Measurements from ENCODE around the gene COX11.

Gene COX11

GRCh38 chr17:54956791-54957190 lies 11.7 kb downstream of the COX11 start:
- DNase-seq: no peak

DNA sequence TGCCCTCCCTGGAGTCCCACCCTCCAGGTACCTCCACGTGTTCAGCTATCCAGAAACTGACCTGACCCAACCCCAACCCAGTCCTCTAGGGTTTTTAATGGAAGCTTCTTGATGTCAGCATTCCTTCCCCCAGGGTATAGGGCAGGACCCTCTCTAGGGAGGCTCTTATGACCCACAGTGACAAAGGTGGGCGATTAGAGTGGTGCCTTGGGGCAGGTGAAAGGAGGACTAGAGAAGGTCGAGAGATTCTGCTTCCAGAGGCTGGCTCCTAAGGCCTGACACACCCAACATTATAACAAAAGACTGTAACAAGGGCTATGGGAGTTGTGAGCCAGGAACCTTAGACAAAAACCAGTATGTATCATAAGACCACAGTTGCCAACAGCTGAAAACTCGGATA lies 17.2 kb downstream of the COX11 start:
- no peak for DNase-seq

DNA sequence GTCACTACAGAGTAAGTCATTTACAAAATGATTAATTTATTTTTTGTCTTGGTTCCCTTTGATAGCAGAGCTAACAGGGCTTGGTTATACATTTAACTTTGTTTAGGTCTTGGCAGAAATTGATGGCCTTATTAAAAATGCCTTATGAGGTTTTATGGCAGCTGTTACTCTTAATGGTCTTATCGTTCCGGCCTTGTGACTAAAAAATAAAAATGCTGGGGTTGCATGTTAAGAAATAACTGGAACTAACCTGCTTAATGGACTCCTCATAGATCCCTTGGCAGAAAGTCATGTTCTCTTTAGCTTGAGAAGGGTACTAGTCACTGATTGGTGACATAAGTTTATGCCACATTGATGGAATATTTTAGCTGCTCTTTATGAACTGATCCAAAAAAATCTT lies 18.3 kb downstream of the COX11 start:
- DNase-seq: no peak

DNA sequence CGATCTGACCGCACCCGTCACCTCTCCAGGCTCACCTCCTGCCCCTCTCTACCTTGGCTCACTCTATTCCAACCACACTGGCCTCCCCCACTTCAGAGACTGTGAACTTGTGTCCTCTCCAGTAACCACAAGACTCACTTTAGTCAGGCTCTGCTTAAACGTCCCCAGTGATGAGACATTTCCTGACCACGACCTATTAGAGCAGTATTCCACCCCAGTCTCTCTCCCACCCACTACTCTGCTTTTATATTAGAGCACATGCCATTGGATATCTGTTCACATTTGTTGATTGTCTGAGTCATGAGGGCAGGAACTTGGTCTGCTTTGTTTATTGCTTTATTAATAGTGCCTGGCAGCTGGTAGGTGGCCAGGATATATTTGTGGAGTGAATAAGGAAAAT lies 20.1 kb downstream of the COX11 start:
- no peak for DNase-seq

DNA sequence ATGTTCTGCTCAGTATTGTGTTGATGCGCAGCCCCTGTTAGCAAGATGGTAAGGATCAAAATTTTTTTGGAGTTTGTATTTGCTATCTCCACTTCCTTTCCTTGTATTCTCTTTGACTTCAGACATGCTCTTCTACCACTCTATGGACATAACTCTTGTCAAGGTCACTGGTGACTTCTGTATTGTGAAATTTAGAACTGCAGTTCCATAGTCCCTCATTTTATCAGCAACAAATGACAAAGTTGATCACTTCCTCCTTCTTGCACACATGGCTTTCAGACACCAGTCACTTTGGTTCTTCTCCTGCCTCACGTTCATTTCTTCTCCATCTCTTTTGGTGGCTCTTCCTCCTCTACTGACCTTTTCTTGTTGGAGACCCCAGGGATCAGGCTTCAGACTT lies 21.1 kb downstream of the COX11 start:
- DNase-seq: no peak

GRCh38 chr17:54945671-54946070 lies 22.8 kb downstream of the COX11 start:
- no peak for DNase-seq

GRCh38 chr17:54945231-54945630 lies 23.2 kb downstream of the COX11 start:
- DNase-seq: no peak

DNA sequence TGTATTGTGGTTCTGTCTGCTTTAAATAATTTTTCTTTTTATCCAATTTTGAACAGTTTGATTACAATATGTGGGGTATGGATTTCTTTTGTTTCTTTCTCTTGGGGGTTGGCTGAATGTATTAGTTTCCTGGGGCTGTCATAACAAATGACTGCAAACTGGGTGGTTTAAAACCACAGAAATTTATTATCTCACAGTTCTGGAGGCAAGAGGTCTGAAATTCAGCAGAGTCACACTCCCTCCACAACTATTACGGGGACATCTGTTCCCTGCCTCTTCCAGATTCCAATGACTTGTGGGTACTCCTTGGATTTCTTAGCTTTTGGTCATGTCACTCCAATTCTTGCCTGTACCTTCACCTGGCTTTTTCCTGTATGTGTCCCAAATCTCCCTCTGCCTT lies 23.7 kb downstream of the COX11 start:
- DNase-seq: no peak

- DNase-seq: no peak
These were observed 27.2 kb downstream of the COX11 start for GRCh38 chr17:54941285-54941684.

- no peak for DNase-seq
These were observed 31.0 kb downstream of the COX11 start for GRCh38 chr17:54937426-54937825.

DNA sequence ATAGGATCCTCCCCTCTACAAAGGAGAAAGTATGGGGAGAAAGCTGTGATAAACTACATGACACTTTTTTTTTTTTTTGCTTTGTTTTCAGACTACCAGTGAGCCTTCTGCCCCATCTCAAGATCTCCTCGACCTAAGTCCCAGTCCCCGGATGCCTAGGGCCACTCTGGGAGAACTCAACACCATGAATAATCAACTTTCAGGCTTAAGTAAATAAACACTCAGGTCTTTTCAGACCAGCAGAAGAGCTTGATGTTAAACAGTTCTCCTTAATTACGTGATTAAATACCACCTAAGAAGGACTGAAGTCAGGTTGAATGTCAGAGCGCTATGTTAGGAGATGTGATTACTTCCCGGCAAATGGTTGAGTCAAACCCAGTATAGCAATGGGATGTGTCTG lies 31.4 kb downstream of the COX11 start:
- DNase-seq: no peak

DNA sequence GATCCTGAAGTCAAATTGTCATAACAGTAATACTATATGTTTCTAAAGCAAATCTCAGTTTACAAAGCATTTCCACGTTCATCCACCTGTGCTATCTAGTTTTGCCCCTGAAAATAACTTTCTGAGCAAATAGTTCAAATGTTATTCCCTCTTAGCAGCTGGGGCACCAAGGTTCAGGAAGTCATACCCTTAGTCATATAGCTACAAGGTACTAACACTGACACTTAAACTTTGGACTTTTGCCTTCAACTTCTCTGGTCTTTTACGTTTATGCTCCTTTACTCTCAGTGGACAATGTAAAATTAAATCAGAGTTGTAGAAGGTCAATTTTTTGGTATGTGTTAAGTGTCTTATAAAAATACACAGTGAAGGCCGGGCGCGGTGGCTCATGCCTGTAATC lies 33.0 kb downstream of the COX11 start:
- no peak for DNase-seq

GRCh38 chr17:54933921-54934320 lies 34.5 kb downstream of the COX11 start:
- no peak for DNase-seq

DNA sequence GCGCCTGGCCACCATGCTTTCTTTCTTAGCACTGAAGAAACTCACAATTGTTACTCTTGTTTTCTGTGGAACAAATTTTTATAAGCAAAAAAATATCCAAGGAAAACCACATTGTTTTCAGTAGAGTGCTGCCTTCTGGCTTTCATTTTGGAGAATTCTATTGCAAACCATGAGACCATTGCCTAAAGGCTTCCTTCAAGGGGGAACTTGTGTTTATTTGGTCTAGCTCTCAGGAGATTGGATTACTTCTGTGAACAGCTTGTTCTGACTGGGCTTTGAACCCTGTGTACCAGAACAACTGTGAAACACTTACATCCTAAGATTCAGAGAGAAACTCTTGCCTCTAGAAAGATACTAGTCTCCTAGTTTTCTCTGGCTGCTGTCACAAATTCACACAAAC lies 35.7 kb downstream of the COX11 start:
- no peak for DNase-seq

- DNase-seq: no peak
These were observed 40.9 kb downstream of the COX11 start for GRCh38 chr17:54927525-54927924.

- no peak for DNase-seq
These were observed 44.0 kb downstream of the COX11 start for GRCh38 chr17:54924405-54924804.

- DNase-seq: no peak
These were observed 47.6 kb downstream of the COX11 start for GRCh38 chr17:54920819-54921218.

DNA sequence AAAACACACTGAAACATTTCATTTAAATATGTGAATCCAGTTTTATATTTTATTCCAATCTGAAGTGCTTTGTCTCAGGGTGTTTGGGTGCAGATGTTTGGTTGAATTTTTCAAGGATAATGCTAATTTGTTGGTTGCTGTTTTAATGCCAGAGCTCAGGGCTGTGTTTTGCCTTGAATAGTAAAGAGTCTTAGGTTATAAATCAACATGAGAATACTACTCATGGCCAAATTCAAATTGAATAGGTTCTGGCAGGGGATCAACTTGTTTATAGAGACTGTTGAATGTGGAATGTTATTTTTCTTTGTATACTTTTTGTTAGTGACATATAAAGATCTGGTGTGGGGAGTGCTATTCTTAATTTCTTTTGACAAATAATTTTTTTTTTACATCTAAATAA lies 49.0 kb downstream of the COX11 start:
- no peak for DNase-seq

- DNase-seq: no peak
These were observed 51.7 kb downstream of the COX11 start for GRCh38 chr17:54916721-54917120.
